H1 (cell line): Measurements from ENCODE around the gene EVA1C. TPM values are rescaled to one million over a fixed set of nuclear protein-coding genes. Genes with fewer than 3 reads are reported as not detected.
A peak's percentile ranks its signal among the peaks of the same experiment; 100 is the strongest.

Experiments
- CTCF ChIA-PET: fragments of 300-600 bp; sonication (Branson Sonifier 250); formaldehyde crosslinking; loops from one replicate; lab custom pipeline; 2021; ENCODE audit not compliant: partially characterized antibody; lab: Charles Lee
- POLR2A ChIA-PET: fragments of 300-600 bp; sonication (Branson Sonifier 250); formaldehyde crosslinking; loops from one replicate; lab custom pipeline; 2021; ENCODE audit warnings: inconsistent platforms; ENCODE audit not compliant: partially characterized antibody; lab: Charles Lee
- DNase-seq, 2 experiments: peaks; one replicate each; pipeline versions ENCODE4 v3.0.0 to v3.0.0-alpha.2; 2010 to 2022; ENCODE audit warnings: low spot score in 2 of 2, low read depth in 1 of 2, mixed read lengths in 1 of 2
- FAIRE-seq: peaks from 2 replicates; lab custom pipeline; 2011; peaks lifted over from hg19 to GRCh38; lab: Jason Lieb, UNC
- H2AFZ ChIP-seq: 2 replicates; pipeline ENCODE4 v1.8.1; 2012; ENCODE audit warnings: low read length, inconsistent platforms
- H2AK5ac ChIP-seq: 2 replicates; pipeline ENCODE4 v1.6.1; 2013; ENCODE audit warnings: low read depth, low read length
- H2BK120ac ChIP-seq: replicated peaks from 2 replicates; pipeline ENCODE3; 2013; ENCODE audit warnings: low read depth, low read length, inconsistent platforms
- H2BK12ac ChIP-seq: 2 replicates; pipeline ENCODE4 v1.6.1; 2013; ENCODE audit warnings: low read depth, low read length
- H2BK15ac ChIP-seq: 2 replicates; pipeline ENCODE4 v1.6.1; 2013; ENCODE audit warnings: low read length
- H2BK20ac ChIP-seq: 2 replicates; pipeline ENCODE4 v1.6.1; 2013; ENCODE audit warnings: low read length
- H2BK5ac ChIP-seq: 2 replicates; pipeline ENCODE4 v1.6.1; 2013; ENCODE audit warnings: low read depth, low read length
- H3K14ac ChIP-seq: 2 replicates; pipeline ENCODE4 v1.6.1; 2013; ENCODE audit warnings: inconsistent platforms; ENCODE audit not compliant: insufficient read length
- H3K18ac ChIP-seq: 2 replicates; pipeline ENCODE4 v1.6.1; 2013; ENCODE audit warnings: low read length; ENCODE audit errors: extremely low read depth
- H3K23ac ChIP-seq: 2 replicates; pipeline ENCODE4 v1.6.1; 2013; ENCODE audit warnings: inconsistent platforms; ENCODE audit not compliant: insufficient read length
- H3K23me2 ChIP-seq: 2 replicates; pipeline ENCODE4 v1.6.1; 2013; ENCODE audit warnings: low read depth, low read length
- H3K27ac ChIP-seq: 2 replicates; pipeline ENCODE4 v1.6.1; 2011; ENCODE audit warnings: low read depth, low read length, inconsistent platforms
- H3K27me3 ChIP-seq, 4 experiments: replicated peaks in 1 of 4; 1 replicate in 1 of 4; 2 replicates in 3 of 4; pipeline versions ENCODE4 v1.6.1 to v1.8.1; 2011 to 2013; ENCODE audit warnings: low read length in 3 of 4, mild to moderate bottlenecking in 3 of 4, inconsistent platforms in 2 of 4, mixed read lengths in 2 of 4, moderate library complexity in 1 of 4; ENCODE audit not compliant: control insufficient read depth in 3 of 4, insufficient read depth in 3 of 4; ENCODE audit errors: extremely low read depth in 1 of 4
- H3K36me3 ChIP-seq, 4 experiments: 2 replicates each; pipeline versions ENCODE4 v1.6.1 to v1.8.1; 2011 to 2013; ENCODE audit warnings: mild to moderate bottlenecking in 4 of 4, low read length in 3 of 4, moderate library complexity in 2 of 4, control low read depth in 1 of 4, inconsistent platforms in 1 of 4; ENCODE audit not compliant: insufficient read depth in 4 of 4, control insufficient read depth in 2 of 4
- H3K4ac ChIP-seq: replicated peaks from 2 replicates; pipeline ENCODE3; 2013; ENCODE audit warnings: low read length, low read depth, mixed read lengths, inconsistent platforms; ENCODE audit not compliant: insufficient read length
- H3K4me1 ChIP-seq, 4 experiments: replicated peaks in 1 of 4; 1 replicate in 1 of 4; 2 replicates in 3 of 4; pipeline versions ENCODE4 v1.6.1 to v1.8.1; 2011 to 2013; ENCODE audit warnings: low read length in 3 of 4, inconsistent platforms in 2 of 4, mixed read lengths in 1 of 4; ENCODE audit not compliant: insufficient read depth in 4 of 4, control insufficient read depth in 3 of 4
- H3K4me2 ChIP-seq, 2 experiments: 2 replicates each; pipeline versions ENCODE4 v1.6.1 to v1.8.1; 2011 to 2013; ENCODE audit warnings: low read depth in 2 of 2, low read length in 2 of 2, control low read depth in 1 of 2, inconsistent platforms in 1 of 2, mild to moderate bottlenecking in 1 of 2; ENCODE audit not compliant: insufficient read depth in 1 of 2
- H3K4me3 ChIP-seq, 4 experiments: fragments of 200-600, 300-600 bp in 1 of 4; sonication (generic), shearing (Covaris generic), sonication (Bioruptor Twin) in 1 of 4; 2 replicates each; pipeline versions ENCODE4 v1.5.1 to v1.8.1; 2011 to 2016; ENCODE audit warnings: low read length in 4 of 4, low read depth in 3 of 4, control low read depth in 2 of 4, inconsistent platforms in 2 of 4, mild to moderate bottlenecking in 2 of 4, mixed read lengths in 1 of 4, moderate library complexity in 1 of 4; ENCODE audit not compliant: insufficient read depth in 2 of 4; ENCODE audit errors: extremely low read depth in 1 of 4
- H3K56ac ChIP-seq: replicated peaks from 2 replicates; pipeline ENCODE3; 2013; ENCODE audit warnings: low read depth, mild to moderate bottlenecking, mixed read lengths, low read length, inconsistent platforms; ENCODE audit not compliant: insufficient read length
- H3K79me1 ChIP-seq: 2 replicates; pipeline ENCODE4 v1.6.1; 2013; ENCODE audit warnings: low read depth, low read length, control low read depth
- H3K79me2 ChIP-seq, 2 experiments: 2 replicates each; pipeline versions ENCODE4 v1.6.1 to v1.8.1; 2012 to 2013; ENCODE audit warnings: low read length in 2 of 2, mild to moderate bottlenecking in 2 of 2, inconsistent platforms in 1 of 2; ENCODE audit not compliant: insufficient read depth in 2 of 2, control insufficient read depth in 1 of 2
- H3K9ac ChIP-seq, 4 experiments: replicated peaks in 1 of 4; 1 replicate in 1 of 4; 2 replicates in 3 of 4; pipeline versions ENCODE4 v1.6.1 to v1.8.1; 2011 to 2013; ENCODE audit warnings: low read depth in 3 of 4, low read length in 3 of 4, control low read depth in 2 of 4, mild to moderate bottlenecking in 2 of 4, moderate library complexity in 2 of 4, inconsistent platforms in 1 of 4; ENCODE audit errors: extremely low read depth in 1 of 4
- H3K9me3 ChIP-seq, 2 experiments: 2 replicates each; pipeline versions ENCODE4 v1.6.1 to v1.8.1; 2012 to 2013; ENCODE audit warnings: mild to moderate bottlenecking in 2 of 2, moderate library complexity in 2 of 2, control low read depth in 1 of 2, inconsistent platforms in 1 of 2, low read depth in 1 of 2, low read length in 1 of 2, mixed read lengths in 1 of 2; ENCODE audit not compliant: insufficient read depth in 2 of 2
- H4K20me1 ChIP-seq, 2 experiments: replicated peaks in 1 of 2; 2 replicates each; pipeline versions ENCODE3 to v1.8.1; 2011 to 2013; ENCODE audit warnings: inconsistent platforms in 2 of 2, low read length in 2 of 2, mild to moderate bottlenecking in 1 of 2; ENCODE audit not compliant: insufficient read depth in 2 of 2, control insufficient read depth in 1 of 2
- H4K5ac ChIP-seq: 2 replicates; pipeline ENCODE4 v1.6.1; 2013; ENCODE audit warnings: low read length, low read depth, mixed read lengths, inconsistent platforms; ENCODE audit not compliant: insufficient read length
- H4K8ac ChIP-seq: 2 replicates; pipeline ENCODE4 v1.8.0; 2013; ENCODE audit warnings: mild to moderate bottlenecking, moderate library complexity, low read length, inconsistent platforms; ENCODE audit not compliant: insufficient read depth; ENCODE audit errors: extremely low read depth
- H4K91ac ChIP-seq: replicated peaks from 2 replicates; pipeline ENCODE3; 2013; ENCODE audit warnings: low read length, mixed read lengths, inconsistent platforms; ENCODE audit not compliant: insufficient read length
- RAD21 ChIP-seq, 2 experiments: IDR thresholded peaks in 1 of 2; conservative IDR thresholded peaks in 1 of 2; 2 replicates each; pipeline ENCODE4 v1.6.1; 2011; ENCODE audit warnings: low read depth in 2 of 2, low read length in 2 of 2, improper control_type of control experiment in 1 of 2, inconsistent platforms in 1 of 2, mild to moderate bottlenecking in 1 of 2, moderate library complexity in 1 of 2
- WGBS, 2 experiments: shearing (Covaris generic) in 1 of 2; methylation state at CpG; one replicate each; pipeline versions ENCODE4 v1.1.6 to v1.1.7; 2013 to 2015; ENCODE audit warnings: low lambda C conversion rate in 2 of 2, mixed read lengths in 2 of 2, inconsistent platforms in 1 of 2, low coverage in 1 of 2, missing lambda C conversion rate in 1 of 2; ENCODE audit not compliant: insufficient replicate concordance in 2 of 2, insufficient coverage in 1 of 2, insufficient read length in 1 of 2; ENCODE audit errors: extremely low coverage in 1 of 2, missing lambda C conversion rate in 1 of 2; 5-methylcytosine and 5-hydroxymethylcytosine counted together
- polyA plus RNA-seq, 7 experiments: library from polyadenylated mRNA; depleted of rRNA in 3 of 7; stranded (reverse) in 5 of 7; unstranded in 2 of 7; fragments of >200 nt in 5 of 7; fragments of 200-250 nt in 2 of 7; gene quantifications; 1 replicate in 5 of 7; 2 replicates in 1 of 7; 4 replicates in 1 of 7; pipeline versions ENCODE4 v1.2.1 to v1.2.3, GENCODE V29; 2011 to 2013; ENCODE audit warnings: missing spikeins in 2 of 7, mixed read lengths in 2 of 7
- total RNA-seq: library from RNA; stranded (reverse); fragmentation: NEBNext Ultra II Directional; extraction: Animal tissue kit (Norgen Biotek cat#: 25700); gene quantifications from 2 replicates; pipeline ENCODE4 v1.2.1, GENCODE V29; 2021

EVA1C gene
- total and polyA plus RNA-seq, 2 of the 8 experiments (the other 6 are each of a cell fraction or from before 2014, with no cell fraction given), result 2.6 to 3.6 TPM

DNA sequence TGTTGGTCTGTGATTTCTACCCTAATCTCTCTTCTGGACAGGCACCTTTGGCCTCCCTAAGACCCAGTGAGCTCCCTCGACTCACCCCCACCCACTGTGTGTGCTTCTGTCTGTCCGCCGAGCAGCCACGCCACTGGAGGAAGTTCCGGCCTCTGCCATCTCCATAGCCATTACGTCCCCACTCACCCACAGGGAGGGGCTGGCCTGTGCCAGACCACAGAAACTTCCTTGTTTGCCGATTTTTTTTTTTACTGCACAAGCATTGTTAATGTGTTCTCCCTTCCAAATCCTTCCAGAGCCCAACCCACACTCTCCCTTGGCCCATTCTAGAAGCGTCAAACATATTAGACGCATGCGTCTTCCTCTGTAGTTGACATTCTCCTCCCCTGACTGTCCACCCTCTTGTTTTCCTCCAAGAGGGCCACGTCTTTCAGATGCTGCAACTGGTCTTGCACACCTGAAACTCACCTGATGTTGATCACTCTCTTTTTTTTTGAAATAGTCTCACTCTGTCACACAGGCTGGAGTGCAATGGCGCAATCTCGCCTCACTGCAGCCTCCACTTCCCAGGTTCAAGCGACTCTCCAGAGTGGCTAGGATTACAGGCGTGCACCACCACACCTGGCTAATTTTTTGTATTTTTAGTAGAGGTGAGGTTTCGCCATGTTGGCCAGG is 72.3 kb downstream of the EVA1C start:
- no peaks in the 10 kb centered on the region for H3K79me1 ChIP-seq
- DNase-seq (no peak), FAIRE-seq (no peak)
- H3K4me1 ChIP-seq, result peaks cover 0 to 9% (median 4%) of the 10 kb centered on the region in 4 experiments; a peak in 3 of 7 replicates
- no peak overlapping the region for H3K27ac ChIP-seq
- H2BK15ac ChIP-seq, result no peak overlapping the region
- no peak overlapping the region for H3K23ac ChIP-seq
- H3K14ac ChIP-seq, result no peak overlapping the region
- no peaks in the 10 kb centered on the region; a peak in 1 of 4 replicates for H3K79me2 ChIP-seq
- no peak overlapping the region for H2BK120ac ChIP-seq
- no peaks in the 10 kb centered on the region for H3K36me3 ChIP-seq
- no peak overlapping the region for H4K91ac ChIP-seq
- no peak overlapping the region for H3K4ac ChIP-seq
- CTCF ChIA-PET, result no interaction called here
- POLR2A ChIA-PET, result no interaction called here
- 88% methylated on average over 16 of the region's 16 CpGs; no CpG with 5 or more reads in 1 of the 2 experiments for WGBS, 2 experiments
- H3K18ac ChIP-seq, result no peak overlapping the region
- no peak overlapping the region for H2AK5ac ChIP-seq
- H3K4me3 ChIP-seq, result no peak overlapping the region
- no peaks in the 10 kb centered on the region for H3K27me3 ChIP-seq
- H4K5ac ChIP-seq, result no peak overlapping the region
- H3K23me2 ChIP-seq, result no peaks in the 10 kb centered on the region; the same call in 1 of the 2 replicates
- H3K4me2 ChIP-seq, result no peak overlapping the region
- no peak overlapping the region for H3K56ac ChIP-seq
- H2BK20ac ChIP-seq, result peak overlapping the region; percentile 86; the same call in 1 of the 2 replicates
- H3K9me3 ChIP-seq, result no peaks in the 10 kb centered on the region
- no peak overlapping the region for H2BK12ac ChIP-seq
- H4K8ac ChIP-seq, result no peak overlapping the region
- no peak overlapping the region for H2BK5ac ChIP-seq
- no peak for TF ChIP-seq RAD21 (IDR thresholded peaks at IDR 0.05 in 1 of 2, conservative IDR thresholded peaks at IDR 0.05 in 1 of 2; ENCODE audit: low read depth in 2 of 2, low read length in 2 of 2)
- H3K9ac ChIP-seq, result no peak overlapping the region
- no peaks in the 10 kb centered on the region for H4K20me1 ChIP-seq
- H2AFZ ChIP-seq, result no peak overlapping the region
